SK-N-SH treated with all-trans-retinoic acid at 6 μM for 48 hours (cell line): ENCODE measurements around the gene GLI3.

Experiments used
- ATAC-seq: fragments of 200-7000 bp; cut with Tn5 transposase; 3 replicates; pipeline ENCODE4 v1.9.1; 2020; ENCODE audit warnings: mild to moderate bottlenecking, moderate library complexity
- ARNTL ChIP-seq: fragments of 450-650 bp; formaldehyde crosslinking; IDR thresholded peaks from 2 replicates; pipeline ENCODE4 v1.5.0; 2020; ENCODE audit warnings: low read depth, mild to moderate bottlenecking, moderate library complexity, borderline replicate concordance
- BACH2 ChIP-seq: fragments of 250-450 bp; sonication (Bioruptor Pico); IDR thresholded peaks from 2 replicates; pipeline ENCODE4 v1.9.0; 2021; ENCODE audit warnings: mild to moderate bottlenecking, borderline replicate concordance
- CSDC2 ChIP-seq: fragments of 250-450 bp; sonication (Bioruptor Pico); IDR thresholded peaks from 2 replicates; pipeline ENCODE4 v1.5.0; 2020; ENCODE audit warnings: mild to moderate bottlenecking, moderate library complexity
- ESRRG ChIP-seq: fragments of 250-450 bp; sonication (Bioruptor Pico); IDR thresholded peaks from 2 replicates; pipeline ENCODE4 v1.6.1; 2021; ENCODE audit warnings: mild to moderate bottlenecking
- GLIS3 ChIP-seq: fragments of 250-450 bp; sonication (Bioruptor Pico); IDR thresholded peaks from 2 replicates; pipeline ENCODE4 v1.5.0; 2020; ENCODE audit warnings: mild to moderate bottlenecking, moderate library complexity
- OSR1 ChIP-seq: fragments of 250-450 bp; sonication (Bioruptor Pico); IDR thresholded peaks from 2 replicates; pipeline ENCODE4 v1.8.0; 2022; ENCODE audit warnings: moderate library complexity, mild to moderate bottlenecking, inconsistent platforms
- POU6F1 ChIP-seq: fragments of 250-450 bp; sonication (Bioruptor Pico); IDR thresholded peaks from 2 replicates; pipeline ENCODE4 v1.8.0; 2021; ENCODE audit warnings: low read depth, mild to moderate bottlenecking, moderate library complexity, borderline replicate concordance
- PPARA ChIP-seq: fragments of 250-450 bp; sonication (Bioruptor Pico); IDR thresholded peaks from 2 replicates; pipeline ENCODE4 v1.5.0; 2020; ENCODE audit warnings: mild to moderate bottlenecking, borderline replicate concordance
- RARB ChIP-seq: fragments of 250-450 bp; sonication (Bioruptor Pico); IDR thresholded peaks from 2 replicates; pipeline ENCODE4 v1.8.0; 2021; ENCODE audit warnings: mild to moderate bottlenecking, moderate library complexity
- SNAI2 ChIP-seq: fragments of 250-450 bp; sonication (Bioruptor Pico); IDR thresholded peaks from 2 replicates; pipeline ENCODE4 v1.5.0; 2020; ENCODE audit warnings: mild to moderate bottlenecking, moderate library complexity
- TCF4 ChIP-seq: fragments of 250-450 bp; sonication (Bioruptor Pico); IDR thresholded peaks from 2 replicates; pipeline ENCODE4 v1.8.0; 2021; ENCODE audit warnings: mild to moderate bottlenecking, moderate library complexity, borderline replicate concordance
- TOX ChIP-seq: fragments of 250-450 bp; sonication (Bioruptor Pico); IDR thresholded peaks from 2 replicates; pipeline ENCODE4 v1.8.0; 2021; ENCODE audit warnings: mild to moderate bottlenecking, moderate library complexity, borderline replicate concordance
- ZC3H10 ChIP-seq: fragments of 250-450 bp; sonication (Bioruptor Pico); IDR thresholded peaks from 2 replicates; pipeline ENCODE4 v1.5.1; 2021; ENCODE audit warnings: mild to moderate bottlenecking, moderate library complexity
- ZFP3 ChIP-seq: fragments of 250-450 bp; sonication (Bioruptor Pico); IDR thresholded peaks from 2 replicates; pipeline ENCODE4 v1.5.0; 2020; ENCODE audit warnings: mild to moderate bottlenecking, moderate library complexity
- ZFP30 ChIP-seq: fragments of 450-650 bp; formaldehyde crosslinking; IDR thresholded peaks from 2 replicates; pipeline ENCODE4 v1.5.0; 2022; ENCODE audit warnings: mild to moderate bottlenecking, moderate library complexity
- ZNF565 ChIP-seq: fragments of 450-650 bp; formaldehyde crosslinking; conservative IDR thresholded peaks from 2 replicates; pipeline ENCODE4 v1.5.0; 2020; ENCODE audit warnings: low read depth, mild to moderate bottlenecking, moderate library complexity
- ZNF70 ChIP-seq: fragments of 450-650 bp; formaldehyde crosslinking; IDR thresholded peaks from 2 replicates; pipeline ENCODE4 v1.5.0; 2020; ENCODE audit warnings: mild to moderate bottlenecking, moderate library complexity
- TF ChIP-seq, protein P1 (sequence below): fragments of 250-450 bp; sonication (Bioruptor Pico); IDR thresholded peaks from 2 replicates; pipeline ENCODE4 v1.5.0; 2020; ENCODE audit warnings: mild to moderate bottlenecking, moderate library complexity
- TF ChIP-seq, protein P2 (sequence below): fragments of 250-450 bp; sonication (Bioruptor Pico); IDR thresholded peaks from 2 replicates; pipeline ENCODE4 v1.8.0; 2020; ENCODE audit warnings: mild to moderate bottlenecking, moderate library complexity, borderline replicate concordance
- TF ChIP-seq, protein P3 (sequence below): fragments of 250-450 bp; sonication (Bioruptor Pico); IDR thresholded peaks from 2 replicates; pipeline ENCODE4 v1.5.1; 2021; ENCODE audit warnings: mild to moderate bottlenecking, moderate library complexity

GLI3 gene

GRCh38 chr7:42120191-42120590, 116.8 kb downstream of the GLI3 start:
- TF ChIP-seq ZNF70 (no peak), OSR1 (CRISPR knock-in tag) (no peak), TCF4 (no peak), SNAI2 (CRISPR knock-in tag) (no peak), POU6F1 (CRISPR knock-in tag) (no peak), TOX (CRISPR knock-in tag) (no peak), ZFP3 (CRISPR knock-in tag) (no peak), ZC3H10 (no peak)
- TF ChIP-seq, protein P1, sequence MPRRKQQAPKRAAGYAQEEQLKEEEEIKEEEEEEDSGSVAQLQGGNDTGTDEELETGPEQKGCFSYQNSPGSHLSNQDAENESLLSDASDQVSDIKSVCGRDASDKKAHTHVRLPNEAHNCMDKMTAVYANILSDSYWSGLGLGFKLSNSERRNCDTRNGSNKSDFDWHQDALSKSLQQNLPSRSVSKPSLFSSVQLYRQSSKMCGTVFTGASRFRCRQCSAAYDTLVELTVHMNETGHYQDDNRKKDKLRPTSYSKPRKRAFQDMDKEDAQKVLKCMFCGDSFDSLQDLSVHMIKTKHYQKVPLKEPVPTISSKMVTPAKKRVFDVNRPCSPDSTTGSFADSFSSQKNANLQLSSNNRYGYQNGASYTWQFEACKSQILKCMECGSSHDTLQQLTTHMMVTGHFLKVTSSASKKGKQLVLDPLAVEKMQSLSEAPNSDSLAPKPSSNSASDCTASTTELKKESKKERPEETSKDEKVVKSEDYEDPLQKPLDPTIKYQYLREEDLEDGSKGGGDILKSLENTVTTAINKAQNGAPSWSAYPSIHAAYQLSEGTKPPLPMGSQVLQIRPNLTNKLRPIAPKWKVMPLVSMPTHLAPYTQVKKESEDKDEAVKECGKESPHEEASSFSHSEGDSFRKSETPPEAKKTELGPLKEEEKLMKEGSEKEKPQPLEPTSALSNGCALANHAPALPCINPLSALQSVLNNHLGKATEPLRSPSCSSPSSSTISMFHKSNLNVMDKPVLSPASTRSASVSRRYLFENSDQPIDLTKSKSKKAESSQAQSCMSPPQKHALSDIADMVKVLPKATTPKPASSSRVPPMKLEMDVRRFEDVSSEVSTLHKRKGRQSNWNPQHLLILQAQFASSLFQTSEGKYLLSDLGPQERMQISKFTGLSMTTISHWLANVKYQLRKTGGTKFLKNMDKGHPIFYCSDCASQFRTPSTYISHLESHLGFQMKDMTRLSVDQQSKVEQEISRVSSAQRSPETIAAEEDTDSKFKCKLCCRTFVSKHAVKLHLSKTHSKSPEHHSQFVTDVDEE (CRISPR knock-in tag), result no peak
- no peak for ATAC-seq

DNA sequence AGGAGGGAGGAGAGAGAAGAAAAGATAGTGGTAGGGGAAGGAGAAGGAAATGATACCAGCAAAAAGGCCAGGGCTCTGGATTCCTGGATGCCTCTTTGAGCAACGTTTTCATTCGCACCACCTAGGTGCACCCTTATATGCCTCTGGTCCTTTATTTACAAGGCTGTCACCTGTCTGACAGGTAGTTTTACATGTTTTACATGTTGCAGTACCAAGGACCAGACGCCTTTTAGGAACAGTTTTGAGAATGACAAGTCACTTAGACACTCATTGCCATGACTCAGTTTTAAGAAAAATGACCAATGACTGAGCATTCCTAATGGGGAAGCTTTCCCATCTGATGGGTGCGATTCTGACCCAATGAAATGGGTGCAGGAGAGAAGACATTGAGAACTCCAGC, 119.8 kb downstream of the GLI3 start:
- TF ChIP-seq GLIS3 (CRISPR knock-in tag), result no peak
- no peak for TF ChIP-seq ZFP30 (CRISPR knock-in tag)
- no peak for TF ChIP-seq POU6F1 (CRISPR knock-in tag)
- no peak for TF ChIP-seq RARB
- no peak for TF ChIP-seq ESRRG (CRISPR knock-in tag)
- no peak for TF ChIP-seq ZFP3 (CRISPR knock-in tag)
- no peak for TF ChIP-seq OSR1 (CRISPR knock-in tag)
- TF ChIP-seq TCF4, result no peak
- no peak for TF ChIP-seq ZNF70
- TF ChIP-seq, protein P1 (CRISPR knock-in tag), result no peak
- TF ChIP-seq PPARA (CRISPR knock-in tag), result no peak
- TF ChIP-seq SNAI2 (CRISPR knock-in tag), result no peak
- no peak for TF ChIP-seq CSDC2
- TF ChIP-seq, protein P2, sequence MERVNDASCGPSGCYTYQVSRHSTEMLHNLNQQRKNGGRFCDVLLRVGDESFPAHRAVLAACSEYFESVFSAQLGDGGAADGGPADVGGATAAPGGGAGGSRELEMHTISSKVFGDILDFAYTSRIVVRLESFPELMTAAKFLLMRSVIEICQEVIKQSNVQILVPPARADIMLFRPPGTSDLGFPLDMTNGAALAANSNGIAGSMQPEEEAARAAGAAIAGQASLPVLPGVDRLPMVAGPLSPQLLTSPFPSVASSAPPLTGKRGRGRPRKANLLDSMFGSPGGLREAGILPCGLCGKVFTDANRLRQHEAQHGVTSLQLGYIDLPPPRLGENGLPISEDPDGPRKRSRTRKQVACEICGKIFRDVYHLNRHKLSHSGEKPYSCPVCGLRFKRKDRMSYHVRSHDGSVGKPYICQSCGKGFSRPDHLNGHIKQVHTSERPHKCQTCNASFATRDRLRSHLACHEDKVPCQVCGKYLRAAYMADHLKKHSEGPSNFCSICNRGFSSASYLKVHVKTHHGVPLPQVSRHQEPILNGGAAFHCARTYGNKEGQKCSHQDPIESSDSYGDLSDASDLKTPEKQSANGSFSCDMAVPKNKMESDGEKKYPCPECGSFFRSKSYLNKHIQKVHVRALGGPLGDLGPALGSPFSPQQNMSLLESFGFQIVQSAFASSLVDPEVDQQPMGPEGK, result no peak
- TF ChIP-seq, protein P3, sequence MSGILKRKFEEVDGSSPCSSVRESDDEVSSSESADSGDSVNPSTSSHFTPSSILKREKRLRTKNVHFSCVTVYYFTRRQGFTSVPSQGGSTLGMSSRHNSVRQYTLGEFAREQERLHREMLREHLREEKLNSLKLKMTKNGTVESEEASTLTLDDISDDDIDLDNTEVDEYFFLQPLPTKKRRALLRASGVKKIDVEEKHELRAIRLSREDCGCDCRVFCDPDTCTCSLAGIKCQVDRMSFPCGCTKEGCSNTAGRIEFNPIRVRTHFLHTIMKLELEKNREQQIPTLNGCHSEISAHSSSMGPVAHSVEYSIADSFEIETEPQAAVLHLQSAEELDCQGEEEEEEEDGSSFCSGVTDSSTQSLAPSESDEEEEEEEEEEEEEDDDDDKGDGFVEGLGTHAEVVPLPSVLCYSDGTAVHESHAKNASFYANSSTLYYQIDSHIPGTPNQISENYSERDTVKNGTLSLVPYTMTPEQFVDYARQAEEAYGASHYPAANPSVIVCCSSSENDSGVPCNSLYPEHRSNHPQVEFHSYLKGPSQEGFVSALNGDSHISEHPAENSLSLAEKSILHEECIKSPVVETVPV, result no peak
- no peak for TF ChIP-seq ARNTL
- TF ChIP-seq BACH2 (CRISPR knock-in tag), result no peak
- TF ChIP-seq ZNF565 (CRISPR knock-in tag), result no peak
- no peak for TF ChIP-seq ZC3H10
- ATAC-seq, result no peak
